Measurements from ENCODE around the gene EMC8.

DNA sequence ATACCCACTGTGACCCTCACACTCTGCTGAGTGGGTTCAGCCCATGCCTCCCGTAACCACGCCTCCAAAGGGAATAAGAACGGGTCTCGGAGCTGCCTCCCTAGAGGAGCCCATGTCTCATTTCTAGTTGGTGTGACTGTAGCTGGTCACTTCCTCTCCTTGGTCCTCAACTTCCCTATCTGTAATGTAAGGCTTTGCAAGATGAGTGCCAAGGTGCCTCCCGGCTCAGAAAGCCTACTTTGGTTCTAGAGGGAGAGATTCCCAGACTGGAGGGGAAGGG, 69.2 kb downstream of the EMC8 start:
- no peak for TF ChIP-seq POLR2A (IDR thresholded peaks at IDR 0.05; ENCODE audit: low read length)
- no peak for TF ChIP-seq GATA1 (IDR thresholded peaks at IDR 0.05; ENCODE audit: low read depth, low read length)
